Muscle of back (tissue), 13 donors: ENCODE measurements around the gene METTL16. TPM values are rescaled to one million over a fixed set of nuclear protein-coding genes. Genes with fewer than 3 reads are reported as not detected.
"Not testable (repeated sequence)": the region's sequence is repeated elsewhere in the genome, so short reads cannot be mapped to it uniquely, and the experiment has no call there.

ENCODE experiments used
- DNase-seq, 3 donors: peaks; one replicate each; pipeline versions ENCODE4 v3.0.0 to v3.0.0-alpha.2; 2013
- long read RNA-seq, 9 donors: transcript quantifications; one replicate each; lab custom pipeline, GENCODE V29; 2026
- polyA plus RNA-seq, 10 donors: library from polyadenylated mRNA; unstranded; fragments of 120-200 nt; gene quantifications; one replicate each; pipeline ENCODE4 v1.2.1, GENCODE V29; 2013; ENCODE audit not compliant: insufficient read length in 10 of 10

METTL16 gene
- 10 to 100 TPM; 17.7 to 23.8 (median 20.6) TPM for polyA plus RNA-seq
- long read RNA-seq, donor 1, full-length matches to known transcripts: 2 of 15 reads
- long read RNA-seq, donor 1, partial matches to known transcripts: 13 of 15 reads
- long read RNA-seq, donor 1, other reads (novel, unspliced or antisense): 0 of 15 reads
- long read RNA-seq, donor 2, full-length matches to known transcripts: 1 of 1 reads
- long read RNA-seq, donor 2, partial matches to known transcripts: 0 of 1 reads
- long read RNA-seq, donor 2, other reads (novel, unspliced or antisense): 0 of 1 reads
- long read RNA-seq, donor 3: 0 reads
- long read RNA-seq, donor 4, full-length matches to known transcripts: 1 of 1 reads
- long read RNA-seq, donor 4, partial matches to known transcripts: 0 of 1 reads
- long read RNA-seq, donor 4, other reads (novel, unspliced or antisense): 0 of 1 reads
- long read RNA-seq, donor 5, full-length matches to known transcripts: 1 of 1 reads
- long read RNA-seq, donor 5, partial matches to known transcripts: 0 of 1 reads
- long read RNA-seq, donor 5, other reads (novel, unspliced or antisense): 0 of 1 reads
- long read RNA-seq, donor 6, full-length matches to known transcripts: 1 of 1 reads
- long read RNA-seq, donor 6, partial matches to known transcripts: 0 of 1 reads
- long read RNA-seq, donor 6, other reads (novel, unspliced or antisense): 0 of 1 reads
- long read RNA-seq, donor 7, full-length matches to known transcripts: 1 of 7 reads
- long read RNA-seq, donor 7, partial matches to known transcripts: 6 of 7 reads
- long read RNA-seq, donor 7, other reads (novel, unspliced or antisense): 0 of 7 reads
- long read RNA-seq, donor 8: 0 reads
- long read RNA-seq, donor 9: 0 reads

GRCh38 chr17:2511462-2512369 is at the start of gene METTL16:
Gene METTL16, minus strand, starts transcription at chr17:2511888. Its CDS starts 9,557 bp downstream, at chr17:2502331.
- peak; percentile 98 to 99 (median 99) for DNase-seq

GRCh38 chr17:2560658-2561057 is 49.0 kb upstream of the METTL16 start:
- DNase-seq: no peak

- no peak for DNase-seq
Measured at GRCh38 chr17:2551928-2552327, 40.2 kb upstream of the METTL16 start.

GRCh38 chr17:2551493-2551892 is 39.8 kb upstream of the METTL16 start:
- no peak for DNase-seq

GRCh38 chr17:2549392-2550211 is 37.9 kb upstream of the METTL16 start:
- DNase-seq: no peak

GRCh38 chr17:2548026-2548425 is 36.3 kb upstream of the METTL16 start:
- DNase-seq: not testable (repeated sequence)

- no peak for DNase-seq
Measured at GRCh38 chr17:2547176-2547575, 35.5 kb upstream of the METTL16 start.

- no peak for DNase-seq
Measured at GRCh38 chr17:2545393-2545792, 33.7 kb upstream of the METTL16 start.

- no peak for DNase-seq
Measured at GRCh38 chr17:2542456-2542855, 30.8 kb upstream of the METTL16 start.

GRCh38 chr17:2542056-2542455 is 30.4 kb upstream of the METTL16 start:
- DNase-seq: no peak

GRCh38 chr17:2537579-2537978 is 25.9 kb upstream of the METTL16 start:
- DNase-seq: not testable (repeated sequence)

- DNase-seq: no peak
Measured at GRCh38 chr17:2532146-2532720, 20.5 kb upstream of the METTL16 start.

GRCh38 chr17:2531243-2531954 is 19.7 kb upstream of the METTL16 start:
- not testable (repeated sequence) for DNase-seq

- DNase-seq: not testable (repeated sequence)
Measured at GRCh38 chr17:2521775-2522410, 10.2 kb upstream of the METTL16 start.

GRCh38 chr17:2521257-2521656 is 9.6 kb upstream of the METTL16 start:
- no peak for DNase-seq

- DNase-seq: no peak
Measured at GRCh38 chr17:2517539-2517938, 5.9 kb upstream of the METTL16 start.

- DNase-seq: no peak
Measured at GRCh38 chr17:2511138-2511461, 588 bp downstream of the METTL16 start.

GRCh38 chr17:2510559-2510958 is 1.1 kb downstream of the METTL16 start:
- no peak for DNase-seq

GRCh38 chr17:2508035-2508434 is 3.7 kb downstream of the METTL16 start:
- no peak for DNase-seq
